Right hindlimb (tissue), 1 donor: ENCODE measurements around the gene OR4D6.
"Not testable (repeated sequence)": the region's sequence is repeated elsewhere in the genome, so short reads cannot be mapped to it uniquely, and the experiment has no call there.

Experiments used
- DNase-seq: peaks from one replicate; pipeline ENCODE4 v3.0.0-alpha.2; 2018

OR4D6 gene

DNA sequence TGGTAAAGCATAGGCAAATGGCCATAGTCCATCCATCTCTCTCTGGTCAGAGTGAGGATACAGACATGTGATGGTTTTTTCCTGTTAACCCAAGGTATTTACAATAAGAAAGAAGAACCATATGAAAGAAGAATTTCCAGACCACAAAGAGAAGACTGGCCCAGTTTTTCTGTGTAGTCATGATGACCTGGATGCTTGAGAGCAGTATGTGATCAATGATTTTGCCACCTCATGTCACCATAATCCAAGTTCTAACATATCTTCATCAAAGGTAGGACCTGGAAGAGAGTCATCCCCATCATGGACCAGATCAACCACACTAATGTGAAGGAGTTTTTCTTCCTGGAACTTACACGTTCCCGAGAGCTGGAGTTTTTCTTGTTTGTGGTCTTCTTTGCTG lies at the start of gene OR4D6:
Gene OR4D6 (plus strand): TSS at position 301 of the 400 bp plus-strand sequence. CDS start 0 bp downstream, at position 301.
- DNase-seq = no peak

DNA sequence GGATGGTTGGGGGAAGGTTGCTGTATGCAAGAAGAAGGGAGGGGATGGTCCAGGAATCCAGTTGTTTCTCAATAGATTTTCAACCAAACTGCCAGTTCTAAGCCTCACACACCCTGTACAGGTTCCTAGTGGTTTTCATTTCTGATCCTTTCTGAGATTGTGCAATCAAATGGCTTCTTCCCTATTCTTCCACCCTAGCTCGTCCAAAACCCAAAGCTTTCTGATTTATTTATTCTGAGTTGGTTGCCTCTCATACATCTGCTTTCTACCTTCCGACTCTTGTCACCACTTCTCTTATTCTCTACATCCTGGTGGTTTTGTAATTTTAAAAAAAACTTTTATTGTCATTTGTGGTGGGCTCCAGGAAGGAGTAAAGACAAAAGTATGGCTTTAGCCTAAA lies 43.1 kb upstream of the OR4D6 start:
- DNase-seq = no peak

DNA sequence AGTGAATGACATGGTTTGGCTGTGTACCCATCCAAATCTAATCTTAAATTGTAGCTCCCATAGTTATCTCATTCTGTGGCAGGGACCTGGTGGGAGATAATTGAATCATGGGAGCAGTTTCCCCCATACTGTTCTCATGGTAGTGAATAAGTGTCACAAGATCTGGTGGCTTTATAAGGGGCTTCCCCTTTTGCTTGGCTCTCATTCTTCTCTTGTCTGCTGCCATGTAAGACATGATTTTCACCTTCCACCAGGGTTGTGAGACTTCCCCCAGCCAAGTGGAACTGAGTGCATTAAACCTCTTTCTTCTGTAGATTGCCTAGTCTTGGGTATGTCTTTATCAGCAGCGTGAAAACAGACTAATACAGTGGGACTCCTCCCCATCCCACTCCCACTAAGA lies 41.6 kb upstream of the OR4D6 start:
- no peak for DNase-seq

DNA sequence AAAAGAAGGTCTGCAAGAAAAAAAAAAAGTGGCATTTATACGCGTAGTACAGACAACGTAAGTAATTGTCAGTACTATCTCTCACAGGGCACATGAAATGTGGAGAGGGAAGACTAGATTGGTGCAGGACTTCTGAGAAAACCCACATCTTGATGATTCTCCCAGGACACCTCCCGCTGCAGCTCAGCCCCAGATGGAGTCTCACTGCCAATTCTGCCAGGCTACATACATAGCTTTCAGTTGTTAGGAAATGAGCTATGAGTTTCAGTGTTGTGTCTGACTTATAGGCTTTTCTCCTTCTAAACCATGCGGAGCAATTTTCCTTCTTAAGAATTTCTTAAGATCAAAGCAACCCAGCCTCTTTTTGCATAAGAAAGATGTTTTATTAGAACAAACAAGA lies 40.1 kb upstream of the OR4D6 start:
- DNase-seq = no peak

DNA sequence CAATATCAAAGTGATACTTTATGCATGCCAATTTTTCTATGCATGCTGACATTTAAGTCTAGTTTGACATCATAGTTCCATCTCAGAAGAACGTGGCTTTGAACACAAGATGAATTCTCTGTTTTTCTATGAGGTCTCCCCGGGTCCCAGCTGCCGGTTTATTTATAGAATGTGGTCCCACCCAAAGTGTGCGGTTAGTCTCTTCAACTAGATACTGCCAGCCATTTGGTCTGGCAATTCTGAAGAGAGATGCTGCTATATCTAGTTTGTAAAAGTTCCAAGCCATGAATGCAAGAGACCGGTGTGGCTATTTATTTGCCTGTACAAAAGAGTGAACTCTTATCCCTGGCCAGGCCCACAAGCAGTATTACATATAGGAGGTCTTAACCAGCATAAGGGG lies 39.7 kb upstream of the OR4D6 start:
- DNase-seq = no peak

DNA sequence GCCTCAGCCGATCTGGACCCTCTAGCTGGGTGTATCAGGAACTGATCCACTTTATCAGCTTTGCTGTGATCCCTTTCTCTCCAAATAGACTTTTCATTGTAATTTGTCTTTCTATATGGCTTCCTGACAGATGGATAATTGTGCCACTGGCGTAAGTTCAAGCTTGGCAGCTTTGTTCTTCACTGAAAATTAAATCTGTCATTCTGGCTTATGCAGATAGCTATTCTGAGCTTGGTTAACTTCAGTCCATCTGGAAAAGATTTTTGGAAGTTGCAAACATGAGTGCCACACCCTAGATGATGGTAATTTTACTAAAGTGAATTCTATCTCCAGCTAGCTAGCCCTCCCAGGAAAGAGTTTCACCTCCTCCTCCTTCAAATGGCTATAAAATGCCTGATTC lies 38.6 kb upstream of the OR4D6 start:
- DNase-seq = no peak

DNA sequence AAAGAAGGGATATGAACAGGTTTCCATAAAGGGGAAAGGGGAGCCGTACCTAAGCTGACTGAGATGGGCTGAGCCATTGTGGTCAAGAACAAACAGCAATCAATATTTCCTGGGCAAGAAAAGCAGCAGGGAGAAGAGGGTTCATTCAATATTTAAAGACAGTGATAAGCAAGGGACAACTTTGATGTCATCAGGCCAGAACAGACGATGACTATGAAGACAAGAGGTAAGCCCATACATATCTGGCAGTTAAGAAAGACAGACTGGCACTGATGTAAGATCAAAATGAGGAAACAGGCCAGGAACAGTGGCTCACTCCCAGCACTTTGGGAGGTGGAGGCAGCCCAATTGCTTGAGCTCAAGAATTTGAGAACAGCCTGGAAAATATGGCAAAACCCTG lies 32.9 kb upstream of the OR4D6 start:
- DNase-seq = no peak

DNA sequence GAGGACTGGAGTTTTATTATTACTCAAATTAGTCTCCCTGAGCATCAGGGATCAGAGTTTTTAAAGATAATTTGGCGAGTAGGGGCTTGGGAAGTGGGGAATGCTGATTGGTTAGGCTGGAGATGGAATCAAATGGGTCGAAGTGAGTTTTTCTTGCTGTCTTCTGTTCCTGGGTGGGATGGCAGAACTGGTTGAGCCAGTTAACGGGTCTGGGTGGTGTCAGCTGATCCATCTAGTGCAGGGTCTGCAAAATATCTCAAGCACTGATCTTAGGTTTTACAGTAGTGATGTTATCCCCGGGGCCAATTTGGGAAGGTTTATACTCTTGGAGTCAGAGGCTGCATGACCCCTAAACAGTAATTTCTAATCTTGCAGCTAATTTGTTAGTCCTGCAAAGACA lies 31.6 kb upstream of the OR4D6 start:
- no peak for DNase-seq

DNA sequence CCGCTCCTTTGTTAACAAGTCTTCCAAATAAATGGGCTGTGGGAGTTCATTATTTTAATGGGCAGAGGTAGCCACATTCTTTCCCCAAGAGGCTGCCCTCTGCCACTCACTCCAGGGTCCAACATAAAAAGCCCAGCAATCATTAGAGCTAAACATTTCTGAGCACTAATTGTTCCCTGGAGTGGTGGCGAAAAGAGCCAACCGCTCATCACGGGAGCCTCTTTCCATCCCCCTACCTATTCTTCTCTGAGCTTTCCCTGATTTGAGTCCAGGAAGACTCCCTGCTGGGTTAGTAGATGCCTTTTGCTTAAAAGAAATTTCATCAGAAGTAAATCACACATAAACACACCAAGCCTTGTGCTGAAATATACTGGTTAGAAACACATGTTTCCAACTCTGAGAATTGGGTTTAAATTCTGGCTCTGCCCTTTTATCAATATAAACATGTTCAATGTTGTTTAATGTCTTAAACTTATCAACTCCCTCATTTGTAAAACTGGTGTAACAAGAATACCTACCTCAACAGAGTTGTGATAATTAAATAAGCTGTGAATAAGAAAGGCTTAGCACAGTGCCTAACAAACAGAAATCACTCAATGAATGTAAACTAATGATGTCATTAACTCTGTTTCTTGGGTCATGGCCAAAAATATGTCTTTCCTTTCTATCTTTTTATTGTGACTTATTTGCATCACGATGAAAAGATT lies 30.2 kb upstream of the OR4D6 start, which contains the start of gene OR5A2:
Gene OR5A2 (minus strand): TSS at position 53 of the 707 bp plus-strand sequence. CDS start 3,460 bp downstream, outside the sequence.
- DNase-seq = no peak

DNA sequence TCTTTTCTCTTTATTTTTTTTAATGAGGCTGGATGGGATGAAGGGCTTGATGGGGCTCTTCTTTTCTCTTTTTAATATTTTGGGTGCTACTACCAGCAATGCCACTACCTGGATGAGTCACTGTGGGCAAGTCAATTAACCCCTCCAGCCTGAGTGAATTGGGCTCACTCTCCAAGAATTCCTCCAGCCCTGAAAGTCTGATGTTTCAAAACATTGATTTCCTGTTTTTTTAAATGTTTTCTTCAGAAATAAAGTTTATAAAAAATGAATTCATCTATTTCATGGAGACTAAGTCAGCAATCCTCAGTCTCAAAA lies 29.7 kb upstream of the OR4D6 start:
- DNase-seq = no peak

DNA sequence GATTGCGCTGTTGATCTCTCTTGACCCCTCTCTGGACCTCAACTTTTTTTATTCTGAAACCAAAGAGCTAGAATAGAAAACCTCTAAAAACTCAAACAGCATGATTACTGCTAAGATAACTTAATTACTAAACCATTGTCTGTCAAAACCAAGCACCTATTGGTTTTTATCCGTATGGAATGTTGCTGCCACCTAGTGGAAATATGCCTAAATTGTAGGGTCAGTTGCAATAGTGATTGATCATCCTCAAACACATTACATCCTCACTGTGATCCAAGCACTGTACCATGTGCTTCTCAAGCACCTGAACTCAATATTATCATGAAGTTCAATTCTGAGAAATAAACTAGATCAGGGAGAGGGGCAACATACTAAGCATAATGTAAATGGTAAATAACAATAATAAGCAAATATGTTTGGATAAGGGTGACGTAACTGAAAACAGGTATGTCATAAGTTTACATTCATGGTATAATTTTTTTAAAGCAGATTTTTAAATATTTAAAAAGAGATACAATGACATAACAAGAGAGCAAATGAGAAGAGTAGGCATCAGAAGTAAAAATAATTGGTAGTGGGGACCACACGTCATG lies 26.7 kb upstream of the OR4D6 start:
- no peak for DNase-seq

DNA sequence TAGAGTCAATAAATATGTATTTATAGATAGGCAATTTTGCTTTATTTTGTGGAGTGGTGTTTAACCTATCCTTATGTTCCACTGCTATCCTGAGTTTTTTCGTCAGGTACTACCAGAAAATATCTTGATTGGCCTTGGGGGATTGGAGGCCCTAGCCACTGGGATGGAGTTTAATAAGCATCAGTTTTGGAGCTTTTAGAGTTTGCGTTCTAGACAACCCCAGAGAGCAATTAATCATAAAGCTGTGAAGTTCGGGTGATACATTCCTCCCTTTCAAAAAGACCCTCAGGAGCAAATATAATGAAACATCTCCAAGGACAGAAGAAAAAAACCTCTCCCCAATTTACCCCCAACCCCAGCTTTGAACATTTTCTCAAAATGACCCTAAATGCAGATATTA lies 20.6 kb upstream of the OR4D6 start, which contains the start of gene OR5A1:
Gene OR5A1 (plus strand): TSS at position 301 of the 400 bp plus-strand sequence. CDS start 6,700 bp downstream, outside the sequence.
- DNase-seq = no peak

DNA sequence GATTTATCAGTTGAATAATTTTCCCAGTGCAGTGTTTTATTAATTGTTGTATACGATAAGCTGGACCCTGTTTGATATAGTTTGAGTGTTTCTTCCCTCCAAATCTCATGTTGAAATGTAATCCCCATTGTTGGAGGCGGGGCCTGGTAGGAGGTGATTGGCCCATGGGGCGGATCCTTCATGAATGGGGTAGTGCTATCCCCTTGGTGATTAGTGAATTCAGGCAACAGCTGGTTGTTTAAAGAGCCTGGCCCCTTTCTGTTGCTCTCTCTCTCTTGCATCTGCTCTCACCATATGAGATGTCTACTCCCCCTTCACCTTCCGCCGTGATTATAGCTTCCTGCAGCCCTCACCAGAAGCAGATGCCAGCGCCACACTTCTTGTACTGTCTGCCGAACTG lies 19.0 kb upstream of the OR4D6 start:
- no peak for DNase-seq

DNA sequence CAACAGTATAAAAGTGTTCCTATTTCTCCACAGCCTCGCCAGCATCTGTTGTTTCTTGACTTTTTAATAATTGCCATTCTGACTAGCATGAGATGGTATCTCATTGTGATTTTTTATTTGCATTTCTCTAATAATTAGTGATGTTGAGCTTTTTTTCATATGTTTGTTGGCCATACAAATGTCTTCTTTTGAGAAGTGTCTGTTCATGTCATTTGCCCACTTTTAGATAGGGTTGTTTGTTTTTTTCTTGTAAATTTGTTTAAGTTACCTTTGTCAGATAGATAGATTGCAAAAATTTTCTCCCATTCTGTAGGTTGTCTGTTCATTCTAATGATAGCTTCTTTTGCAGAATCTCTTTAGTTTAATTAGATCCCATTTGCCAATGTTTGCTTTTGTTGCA lies 11.1 kb upstream of the OR4D6 start:
- DNase-seq = not testable (repeated sequence)

DNA sequence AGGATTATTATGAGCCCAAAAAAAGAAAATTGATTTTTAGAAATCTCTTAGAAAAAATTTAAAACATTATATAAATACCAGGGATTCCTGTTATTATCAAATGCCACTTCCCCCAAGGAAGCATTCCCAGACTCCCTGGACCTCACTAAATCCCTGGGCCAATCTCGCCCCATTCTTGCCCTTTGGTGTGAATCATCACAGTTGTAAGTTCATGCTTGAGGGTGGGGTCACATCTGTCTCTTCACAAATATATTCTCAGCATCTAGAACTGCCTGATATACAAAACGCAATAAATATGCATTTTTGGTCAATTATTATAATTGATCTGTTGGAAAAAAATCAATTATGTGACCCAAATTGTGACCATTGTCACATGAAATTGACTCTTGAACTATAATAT lies 8.3 kb upstream of the OR4D6 start:
- DNase-seq = no peak

DNA sequence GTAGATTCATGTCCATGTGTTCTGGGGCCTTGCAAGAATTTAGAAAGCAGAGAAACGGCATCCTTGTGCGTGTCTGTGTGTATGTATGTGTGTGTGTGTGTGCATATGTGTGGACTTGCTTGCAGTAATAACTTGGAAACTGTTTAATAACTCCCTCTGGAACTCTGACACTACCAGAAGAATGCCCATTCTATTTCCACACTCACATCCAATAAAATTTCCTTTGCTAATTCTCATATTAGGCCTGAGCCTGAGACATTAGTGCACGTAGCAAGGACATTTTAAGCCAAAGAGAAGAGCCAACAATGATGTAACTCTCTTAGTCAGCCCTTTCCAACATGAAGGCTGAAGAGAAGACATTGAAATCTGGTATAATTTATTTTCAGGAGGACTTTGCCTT lies 3.2 kb downstream of the OR4D6 start:
- no peak for DNase-seq

DNA sequence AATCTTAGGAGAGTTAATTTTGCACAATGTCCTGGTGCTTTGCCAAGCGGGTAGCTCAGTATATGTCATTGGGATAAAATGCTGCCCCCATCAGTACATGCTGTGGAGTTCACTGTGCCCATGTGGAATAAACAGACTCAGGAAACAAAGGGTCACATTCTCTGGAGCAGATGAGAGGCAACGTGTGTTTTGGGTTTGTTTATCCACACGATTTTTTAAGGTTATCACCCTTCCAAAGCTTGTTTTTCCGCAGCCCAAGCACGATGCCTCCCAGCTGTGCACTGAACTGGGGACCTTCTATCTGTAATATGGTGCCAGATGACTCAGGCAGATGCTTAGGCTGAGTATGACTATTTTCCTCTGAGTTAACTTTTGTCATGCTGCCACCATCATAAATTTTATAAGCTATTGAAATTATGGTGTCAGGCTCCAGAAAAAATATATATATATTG lies 6.5 kb downstream of the OR4D6 start:
- DNase-seq = peak; percentile 53

DNA sequence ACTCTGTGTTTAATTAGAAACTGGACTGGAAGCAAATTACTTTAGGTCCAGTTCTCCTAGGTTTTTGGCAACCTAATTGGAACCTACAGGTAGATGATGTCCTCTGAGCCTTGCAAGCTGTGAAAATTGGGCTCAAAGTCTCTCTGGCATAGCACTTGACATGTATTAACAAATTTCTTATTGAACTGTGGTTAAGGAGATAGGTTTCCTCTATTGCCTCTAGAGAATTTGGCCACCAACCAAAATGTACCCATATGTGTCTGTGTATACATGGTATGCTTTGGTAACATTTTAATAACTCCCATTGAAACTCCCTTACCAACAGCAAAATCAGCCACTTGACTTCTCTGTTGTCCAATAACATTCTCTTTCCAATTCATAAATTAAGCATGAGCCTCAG lies 16.3 kb downstream of the OR4D6 start, which contains the start of gene OR4D10:
Gene OR4D10 (plus strand): TSS at position 301 of the 400 bp plus-strand sequence. CDS start 4,115 bp downstream, outside the sequence.
- DNase-seq = no peak

DNA sequence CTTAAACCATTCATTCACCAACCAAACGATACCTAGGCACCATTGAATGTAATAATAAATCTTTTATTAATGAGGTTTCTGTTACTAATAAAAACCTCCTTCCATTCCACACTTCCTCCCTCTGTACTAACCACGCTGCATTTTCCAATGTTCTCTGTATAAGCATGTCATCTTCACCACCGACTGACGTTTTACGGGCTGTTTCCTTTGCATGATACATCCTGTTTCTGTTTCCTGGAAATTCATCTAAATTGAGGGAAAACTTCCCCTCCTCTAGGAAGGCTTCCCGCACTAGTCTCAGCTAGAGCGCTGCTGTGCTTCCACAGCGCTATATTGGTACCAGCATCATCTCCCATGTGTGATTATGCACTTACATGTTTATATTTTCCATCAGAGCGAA lies 18.4 kb downstream of the OR4D6 start:
- no peak for DNase-seq

DNA sequence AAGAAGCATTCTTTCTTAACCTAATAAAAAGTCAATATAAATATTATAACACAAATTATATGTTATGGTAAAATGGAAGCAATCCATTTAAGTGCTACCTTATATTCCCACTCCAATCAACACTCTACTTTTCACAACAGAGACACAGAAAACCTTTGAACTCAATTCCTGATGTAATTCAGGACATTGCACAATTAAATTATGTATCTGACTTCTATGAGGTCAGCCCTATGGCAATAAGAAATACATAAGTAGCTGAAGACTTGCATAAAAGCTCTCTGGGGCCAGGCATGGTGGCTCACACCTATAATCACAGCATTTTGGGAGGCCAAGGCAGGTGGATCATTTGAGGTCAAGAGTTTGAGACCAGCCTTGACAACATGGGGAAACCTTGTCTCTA lies 23.1 kb downstream of the OR4D6 start:
- DNase-seq = no peak

DNA sequence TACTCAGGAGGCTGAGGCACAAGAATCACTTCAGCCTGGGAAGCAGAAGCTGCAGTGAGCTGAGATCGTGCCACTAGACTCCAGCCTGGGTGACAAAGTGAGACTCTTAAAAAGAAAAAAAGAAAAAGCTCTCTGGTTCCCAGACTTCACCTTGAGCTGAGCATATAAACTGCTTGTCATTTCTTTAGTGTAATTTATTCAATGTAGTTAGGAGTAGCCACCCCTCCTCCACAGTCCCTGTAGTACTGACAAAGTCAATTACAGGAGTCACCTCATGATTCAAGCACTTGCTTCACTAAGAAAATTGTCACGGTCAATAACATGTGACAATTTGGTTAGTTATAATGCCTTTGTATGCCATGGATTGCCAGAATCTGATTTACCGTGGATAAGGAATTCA lies 23.6 kb downstream of the OR4D6 start:
- DNase-seq = no peak

DNA sequence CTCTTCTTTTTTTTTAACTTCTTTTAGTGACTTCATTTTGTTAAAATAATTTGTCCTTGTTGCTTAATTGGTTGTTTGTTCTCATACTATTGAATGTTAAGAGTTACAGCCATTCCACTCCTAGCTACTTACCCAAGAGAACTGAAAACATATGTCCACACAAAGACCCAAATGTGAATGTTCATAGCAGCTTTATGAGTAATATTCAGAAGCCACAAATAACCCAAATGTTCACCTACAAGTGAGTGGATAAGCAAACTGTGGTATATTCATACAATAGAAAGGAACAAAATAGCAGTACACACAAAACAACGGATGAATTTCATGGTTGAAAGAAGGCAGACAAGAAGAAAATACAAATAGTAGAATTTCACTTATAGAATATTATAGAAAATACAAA lies 45.2 kb downstream of the OR4D6 start:
- no peak for DNase-seq

DNA sequence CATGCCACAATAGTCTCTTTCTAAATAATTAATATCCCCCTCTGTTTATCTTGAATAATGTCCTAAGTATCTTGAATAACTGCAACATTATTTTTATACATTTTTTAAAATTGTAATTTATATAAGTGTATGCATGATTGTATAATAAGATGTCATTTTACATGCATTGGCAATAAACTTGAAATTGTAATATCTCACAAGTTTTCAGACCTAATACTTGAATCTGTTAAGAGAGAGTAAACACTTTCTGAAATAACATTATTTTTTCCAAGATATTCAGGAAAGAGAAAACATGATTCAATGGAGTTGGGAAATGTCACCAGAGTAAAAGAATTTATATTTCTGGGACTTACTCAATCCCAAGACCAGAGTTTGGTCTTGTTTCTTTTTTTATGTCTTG lies 46.5 kb downstream of the OR4D6 start, which contains the start of gene OR4D11:
Gene OR4D11 (plus strand): TSS at position 301 of the 400 bp plus-strand sequence. CDS start 0 bp downstream, at position 301.
- DNase-seq = no peak
